Heart right ventricle (tissue), 16 donors: Measurements from ENCODE around the gene CBFA2T2. TPM values are rescaled to one million over a fixed set of nuclear protein-coding genes. Genes with fewer than 3 reads are reported as not detected.
"Not testable (repeated sequence)": the region's sequence is repeated elsewhere in the genome, so short reads cannot be mapped to it uniquely, and the experiment has no call there.

Experiments
- ATAC-seq, 8 donors: fragments of 200-7000 bp; cut with Tn5 transposase; one replicate each; pipeline ENCODE4 v1.9.1; 2020; ENCODE audit warnings: mild to moderate bottlenecking in 8 of 8, moderate library complexity in 8 of 8, moderate number of reproducible peaks in 1 of 8
- DNase-seq, 2 donors: peaks; one replicate each; pipeline ENCODE4 v3.0.0-alpha.2; 2020
- H3K27ac ChIP-seq, 10 donors: fragments of 200-600 bp; sonication (generic) in 2 of 10; one replicate each; pipeline versions ENCODE4 v1.5.0 to v1.8.0; 2020 to 2022; ENCODE audit warnings: mild to moderate bottlenecking in 3 of 10
- H3K27me3 ChIP-seq, 7 donors: fragments of 200-600 bp; one replicate each; pipeline ENCODE4 v1.8.0; 2021 to 2022; ENCODE audit warnings: mild to moderate bottlenecking in 2 of 7
- H3K36me3 ChIP-seq, 9 donors: fragments of 200-600 bp; sonication (generic) in 1 of 9; one replicate each; pipeline versions ENCODE4 v1.5.0 to v1.8.0; 2020 to 2022; ENCODE audit warnings: mild to moderate bottlenecking in 2 of 9
- H3K4me1 ChIP-seq, 9 donors: fragments of 200-600 bp; sonication (generic) in 1 of 9; one replicate each; pipeline versions ENCODE4 v1.5.0 to v1.8.0; 2020 to 2022; ENCODE audit warnings: mild to moderate bottlenecking in 4 of 9
- H3K4me3 ChIP-seq, 10 donors: fragments of 200-600 bp; sonication (generic) in 2 of 10; one replicate each; pipeline versions ENCODE4 v1.5.0 to v1.8.0; 2020 to 2022; ENCODE audit warnings: mild to moderate bottlenecking in 7 of 10, moderate library complexity in 2 of 10
- H3K9me3 ChIP-seq, 11 donors: fragments of 200-600 bp in 10 of 11; sonication (generic) in 2 of 11; one replicate each; pipeline versions ENCODE4 v1.5.0 to v1.8.0; 2013 to 2022; ENCODE audit warnings: mild to moderate bottlenecking in 2 of 11, control low read depth in 1 of 11, moderate library complexity in 1 of 11
- WGBS, 2 donors: extraction: QIAGEN DNeasy Blood & Tissue Kit; methylation state at CpG; one replicate each; pipeline ENCODE4 v1.1.7; 2013; ENCODE audit warnings: inconsistent platforms in 1 of 2; 5-methylcytosine and 5-hydroxymethylcytosine counted together
- intact Hi-C, 10 donors: fragments of 100-400 bp; cut with DNase I; formaldehyde crosslinking; loops; one replicate each; pipeline versions ENCODE4 v1.11.1 to v1.14.2; 2022
- polyA plus RNA-seq, 2 donors: library from polyadenylated mRNA; stranded (reverse); fragments of 200-250 nt; gene quantifications; one replicate each; pipeline ENCODE4 v1.2.3, GENCODE V29; 2013
- total RNA-seq, 10 donors: library from RNA; stranded (reverse); fragmentation: NEBNext Ultra II Directional in 3 of 10; extraction: Animal tissue kit (Norgen Biotek cat#: 25700) in 3 of 10; gene quantifications; one replicate each; pipeline versions ENCODE4 v1.2.1 to v1.2.4, GENCODE V29; 2021 to 2023
- TF ChIP-seq, protein P1 (sequence below), 9 donors: fragments of 200-600 bp; sonication (generic) in 2 of 9; IDR thresholded peaks; one replicate each; pipeline versions ENCODE4 v1.5.0 to v1.8.0; 2021 to 2022; ENCODE audit warnings: antibody characterized with exemption in 9 of 9, mild to moderate bottlenecking in 5 of 9, moderate library complexity in 1 of 9
- donor health status: Arrhythmogenic right ventricular cardiomyopathy.
- donor health status: ischemic (EF 13 %, LVEDD 7.1; RV severe dilation, severe dysfunction).
- donor health status: healthy with polysubstance abuse.
- donor health status: DM: no; HTN: yes; CAD: no.
- donor health status: DM: no; HTN: no; CAD: no.
- donor health status: ischemic (EF 25% LVEDD 6.9; RV normal size, moderate dysfunction).
- donor health status: ischemic (EF 25% LVEDD 5.7; RV mildly dilated, moderate dysfunction).
- donor health status: healthy.
- donor health status: DM: yes; HTN: yes; CAD: no.
- donor health status: Ischemic cardiomyopathy.
- donor health status: ischemic (EF 35%, LVEDD 5.7; RV mildly dilated, moderate dysfunction).
- donor health status: nonischemic (EF 11% LVEDD 7.7; RV severe dilation, severe dysfunction).
- donor health status: DM: yes; HTN: yes; CAD: no.
- donor health status: PGD.
- donor health status: ischemic (EF 29% LVEDD 5.4; RV normal size, mild dysfunction).
- donor health status: nonischemic (EF 23%, LVEDD 6.1; RV moderate dilation, normal function).

CBFA2T2 gene
- total and polyA plus RNA-seq, 12 donors, result 3.5 to 13.3 (median 11.3) TPM

DNA sequence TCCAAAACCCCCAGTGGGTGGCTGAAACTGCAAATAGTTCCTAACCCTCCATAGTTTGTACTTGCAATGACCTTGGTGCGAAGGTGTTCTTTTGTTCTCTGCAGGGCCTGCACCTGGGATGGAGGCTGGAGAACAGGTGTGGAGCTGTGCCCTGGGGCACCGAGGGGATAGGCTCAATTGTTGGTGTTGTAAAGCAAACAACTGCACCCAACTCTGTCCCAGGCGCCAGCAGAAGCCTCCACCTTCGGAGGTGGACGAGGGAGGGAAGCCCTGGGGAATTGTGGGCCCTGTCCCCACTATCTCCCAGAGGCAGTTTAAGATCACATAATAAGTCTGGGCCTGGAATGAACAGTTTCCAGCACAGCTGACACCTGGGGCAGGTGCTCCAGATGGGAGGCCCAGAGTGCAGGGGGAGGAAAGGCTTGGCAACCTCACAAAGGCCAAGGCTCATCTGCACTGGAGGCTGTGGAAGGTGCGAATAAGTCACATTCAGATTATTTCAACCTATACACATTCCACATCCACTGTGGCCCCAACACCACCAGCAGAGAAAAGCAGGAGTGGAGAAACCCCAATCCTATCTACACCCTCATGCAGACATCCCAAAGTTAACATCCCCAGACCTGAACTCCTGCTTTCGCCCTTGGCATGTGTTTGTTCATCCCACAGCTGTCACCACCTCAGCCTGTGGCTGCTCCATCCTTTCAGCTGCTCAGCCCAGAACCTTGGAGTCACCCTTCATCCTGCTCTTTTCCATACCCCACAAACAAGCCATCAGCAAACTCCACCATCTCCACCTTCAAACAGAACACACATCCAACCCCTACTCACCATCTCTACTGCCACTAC, 12.3 kb upstream of the CBFA2T2 start:
- Histone ChIP-seq H3K4me3 (no peak overlapping the region), H3K27ac (no peak overlapping the region), H3K36me3 (no peaks in the 10 kb centered on the region), H3K9me3 (no peaks in the 10 kb centered on the region), H3K4me1 (peaks cover 0 to 6% (median 0%) of the 10 kb centered on the region in 9 donors), H3K27me3 (no peaks in the 10 kb centered on the region)
- WGBS, 2 donors, result 84 to 86% methylated on average over 7 of the region's 7 CpGs
- TF ChIP-seq, protein P1, sequence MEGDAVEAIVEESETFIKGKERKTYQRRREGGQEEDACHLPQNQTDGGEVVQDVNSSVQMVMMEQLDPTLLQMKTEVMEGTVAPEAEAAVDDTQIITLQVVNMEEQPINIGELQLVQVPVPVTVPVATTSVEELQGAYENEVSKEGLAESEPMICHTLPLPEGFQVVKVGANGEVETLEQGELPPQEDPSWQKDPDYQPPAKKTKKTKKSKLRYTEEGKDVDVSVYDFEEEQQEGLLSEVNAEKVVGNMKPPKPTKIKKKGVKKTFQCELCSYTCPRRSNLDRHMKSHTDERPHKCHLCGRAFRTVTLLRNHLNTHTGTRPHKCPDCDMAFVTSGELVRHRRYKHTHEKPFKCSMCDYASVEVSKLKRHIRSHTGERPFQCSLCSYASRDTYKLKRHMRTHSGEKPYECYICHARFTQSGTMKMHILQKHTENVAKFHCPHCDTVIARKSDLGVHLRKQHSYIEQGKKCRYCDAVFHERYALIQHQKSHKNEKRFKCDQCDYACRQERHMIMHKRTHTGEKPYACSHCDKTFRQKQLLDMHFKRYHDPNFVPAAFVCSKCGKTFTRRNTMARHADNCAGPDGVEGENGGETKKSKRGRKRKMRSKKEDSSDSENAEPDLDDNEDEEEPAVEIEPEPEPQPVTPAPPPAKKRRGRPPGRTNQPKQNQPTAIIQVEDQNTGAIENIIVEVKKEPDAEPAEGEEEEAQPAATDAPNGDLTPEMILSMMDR (IDR thresholded peaks at IDR 0.05), result no peak
- intact Hi-C loops, result no loop called here
- no peak for DNase-seq
- ATAC-seq, result no peak

DNA sequence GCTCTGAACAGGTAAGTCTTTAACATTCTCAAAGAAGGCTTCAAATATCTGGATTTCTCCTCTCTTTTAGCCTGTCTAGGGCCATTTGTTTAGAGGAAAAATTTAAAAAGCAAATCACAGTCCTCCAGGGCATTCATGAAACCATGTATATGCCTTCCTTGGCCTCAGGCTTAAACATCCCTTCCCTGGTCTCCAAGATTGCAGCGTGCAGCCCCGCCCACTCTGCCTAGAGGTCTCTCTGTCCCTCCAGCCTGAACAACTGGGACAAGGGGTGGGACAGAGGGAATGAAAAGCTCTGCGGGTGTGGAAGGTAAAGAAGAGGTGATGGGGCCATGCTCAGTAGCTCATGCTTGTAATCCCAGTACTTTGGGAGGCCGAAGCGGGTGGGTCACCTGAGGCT, 9.8 kb upstream of the CBFA2T2 start:
- H3K4me3 ChIP-seq, result no peak overlapping the region
- H3K27me3 ChIP-seq, result no peaks in the 10 kb centered on the region
- no peaks in the 10 kb centered on the region for H3K36me3 ChIP-seq
- H3K27ac ChIP-seq, result no peak overlapping the region
- no peak for ATAC-seq
- no peak for DNase-seq
- no peaks in the 10 kb centered on the region for H3K9me3 ChIP-seq
- 92 to 93% methylated on average over 5 of the region's 5 CpGs for WGBS, 2 donors
- intact Hi-C loops, result no loop called here
- peaks cover 0 to 6% (median 0%) of the 10 kb centered on the region in 9 donors for H3K4me1 ChIP-seq
- TF ChIP-seq, protein P1 (IDR thresholded peaks at IDR 0.05), result no peak

DNA sequence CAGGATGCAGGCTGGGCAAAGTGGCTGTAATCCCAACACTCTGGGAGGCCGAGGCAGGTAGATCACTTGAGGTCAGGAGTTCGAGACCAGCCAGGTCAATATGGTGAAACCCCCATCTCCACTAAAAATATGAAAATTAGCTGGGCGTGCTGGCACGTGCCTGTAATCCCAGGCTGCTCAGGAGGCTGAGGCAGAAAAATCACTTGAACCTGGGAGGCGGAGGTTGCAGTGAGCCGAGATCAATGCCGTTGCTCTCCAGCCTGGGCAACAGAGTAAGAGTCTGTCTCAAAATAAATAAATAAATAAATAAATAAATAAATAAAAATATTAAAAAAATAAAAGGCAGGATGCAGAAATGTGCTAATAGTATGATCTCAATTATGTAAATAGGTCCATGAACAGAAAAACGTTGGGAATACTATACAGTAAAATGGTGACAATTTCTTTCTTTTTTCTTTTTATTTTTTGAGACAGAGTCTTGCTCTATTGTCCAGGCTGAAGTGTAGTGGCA, 8.4 kb upstream of the CBFA2T2 start:
- Histone ChIP-seq H3K9me3 (no peaks in the 10 kb centered on the region), H3K27me3 (no peaks in the 10 kb centered on the region), H3K27ac (no peak overlapping the region), H3K4me1 (no peaks in the 10 kb centered on the region), H3K4me3 (no peak overlapping the region), H3K36me3 (no peaks in the 10 kb centered on the region)
- intact Hi-C loops, result no loop called here
- ATAC-seq (no peak), DNase-seq (no peak)
- TF ChIP-seq, protein P1 (IDR thresholded peaks at IDR 0.05), result no peak
- 93 to 97% methylated on average over 8 of the region's 8 CpGs for WGBS, 2 donors

DNA sequence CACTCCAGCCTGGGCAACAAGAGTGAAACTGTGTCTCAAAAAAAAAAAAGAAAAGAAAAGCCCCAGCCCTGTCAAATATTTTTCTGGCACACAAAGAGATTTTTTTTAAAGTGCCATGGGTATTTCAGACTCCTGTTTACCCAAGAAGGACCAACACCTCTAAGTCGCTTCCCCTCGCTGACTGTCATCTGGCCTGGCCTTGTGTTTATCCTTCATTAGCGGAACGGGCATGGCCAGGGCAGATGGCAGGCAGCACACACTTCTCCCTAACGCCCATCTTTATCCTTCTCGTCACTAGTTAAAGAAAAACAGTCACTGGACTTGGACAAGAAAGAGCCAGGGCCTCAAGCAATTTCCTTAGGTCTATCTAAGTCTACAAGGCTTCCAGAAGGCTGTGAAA, 7.3 kb upstream of the CBFA2T2 start:
- intact Hi-C loops, result no loop called here
- Histone ChIP-seq H3K4me3 (no peak overlapping the region), H3K27me3 (no peaks in the 10 kb centered on the region), H3K4me1 (no peaks in the 10 kb centered on the region), H3K27ac (no peak overlapping the region), H3K36me3 (no peaks in the 10 kb centered on the region), H3K9me3 (no peaks in the 10 kb centered on the region)
- DNase-seq, result no peak
- no peak for ATAC-seq
- TF ChIP-seq, protein P1 (IDR thresholded peaks at IDR 0.05), result no peak
- 84 to 85% methylated on average over 6 of the region's 6 CpGs for WGBS, 2 donors

DNA sequence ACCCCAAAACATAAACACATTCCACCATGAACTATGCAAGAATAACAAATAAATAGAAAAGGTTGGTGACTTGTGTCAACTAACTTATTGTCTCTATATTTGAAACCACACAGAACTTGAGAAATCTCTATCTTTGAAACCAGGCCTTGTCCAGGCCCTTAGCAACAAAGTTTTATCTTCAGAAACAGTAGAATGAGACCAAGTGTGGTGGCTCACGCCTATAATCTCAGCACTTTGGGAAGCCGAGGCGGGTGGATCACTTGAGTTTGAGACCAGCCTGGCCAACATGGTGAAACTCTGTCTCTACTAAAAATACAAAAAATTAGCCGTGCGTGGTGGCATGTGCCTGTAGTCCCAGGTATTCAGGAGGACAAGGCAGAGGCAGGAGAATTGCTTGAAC, 6.7 kb upstream of the CBFA2T2 start:
- H3K4me1 ChIP-seq, H3K36me3 ChIP-seq, DNase-seq, H3K27me3 ChIP-seq, intact Hi-C loops, H3K27ac ChIP-seq, H3K9me3 ChIP-seq, H3K4me3 ChIP-seq, ATAC-seq: not testable (repeated sequence)
- WGBS, 2 donors, result 91 to 92% methylated on average over 5 of the region's 5 CpGs
